Heart left ventricle (tissue), 16 donors: ENCODE measurements around the gene TPRKB. TPM values are rescaled to one million over a fixed set of nuclear protein-coding genes. Genes with fewer than 3 reads are reported as not detected.
"Not testable (repeated sequence)": the region's sequence is repeated elsewhere in the genome, so short reads cannot be mapped to it uniquely, and the experiment has no call there.

ENCODE experiments used
- ATAC-seq, 4 donors: fragments of 200-7000 bp; cut with Tn5 transposase; one replicate each; pipeline ENCODE4 v1.9.1; 2020 to 2022; ENCODE audit warnings: moderate library complexity in 4 of 4, mild to moderate bottlenecking in 3 of 4, moderate number of reproducible peaks in 1 of 4
- DNase-seq, 5 donors: peaks; one replicate each; pipeline ENCODE4 v3.0.0-alpha.2; 2020
- H3K27ac ChIP-seq, 12 donors: fragments of 200-600 bp; sonication (generic) in 4 of 12; one replicate each; pipeline versions ENCODE4 v1.5.0 to v1.8.0; 2016 to 2022; ENCODE audit warnings: mild to moderate bottlenecking in 2 of 12
- H3K27me3 ChIP-seq, 9 donors: fragments of 200-600 bp; sonication (generic) in 2 of 9; one replicate each; pipeline versions ENCODE4 v1.5.1 to v1.8.0; 2016 to 2022; ENCODE audit warnings: mild to moderate bottlenecking in 3 of 9
- H3K36me3 ChIP-seq, 9 donors: fragments of 200-600 bp; sonication (generic) in 2 of 9; one replicate each; pipeline versions ENCODE4 v1.5.0 to v1.8.0; 2018 to 2022; ENCODE audit warnings: mild to moderate bottlenecking in 2 of 9
- H3K4me1 ChIP-seq, 12 donors: fragments of 200-600 bp; sonication (generic) in 4 of 12; one replicate each; pipeline versions ENCODE4 v1.5.0 to v1.8.0; 2016 to 2022; ENCODE audit warnings: mild to moderate bottlenecking in 3 of 12
- H3K4me3 ChIP-seq, 12 donors: fragments of 200-600 bp; sonication (generic) in 4 of 12; one replicate each; pipeline versions ENCODE4 v1.5.0 to v1.8.0; 2017 to 2022; ENCODE audit warnings: mild to moderate bottlenecking in 9 of 12, moderate library complexity in 4 of 12
- H3K9me3 ChIP-seq, 12 donors: fragments of 200-600 bp; sonication (generic) in 4 of 12; one replicate each; pipeline versions ENCODE4 v1.5.0 to v1.8.0; 2016 to 2022; ENCODE audit warnings: mild to moderate bottlenecking in 1 of 12
- POLR2A ChIP-seq, 2 donors: fragments of 450-650 bp; IDR thresholded peaks; one replicate each; pipeline ENCODE4 v1.6.1; 2017; ENCODE audit warnings: antibody characterized with exemption in 2 of 2, mild to moderate bottlenecking in 2 of 2, moderate library complexity in 2 of 2
- WGBS, 4 donors: extraction: QIAGEN DNeasy Blood & Tissue Kit in 2 of 4; methylation state at CpG; one replicate each; pipeline versions ENCODE4 v1.1.5 to v1.1.7; 2013 to 2018; 5-methylcytosine and 5-hydroxymethylcytosine counted together
- intact Hi-C, 10 donors: fragments of 100-400 bp; cut with DNase I; formaldehyde crosslinking; loops; one replicate each; pipeline versions ENCODE4 v1.11.1 to v1.14.2; 2022
- polyA plus RNA-seq, 2 donors: library from polyadenylated mRNA; stranded (reverse); fragments of 200-250 nt; gene quantifications; one replicate each; pipeline ENCODE4 v1.2.3, GENCODE V29; 2013
- total RNA-seq, 9 donors: library from RNA; depleted of rRNA in 2 of 9; stranded (reverse); fragments of >200 nt in 2 of 9; fragmentation: NEBNext Ultra II Directional in 3 of 9; extraction: Animal tissue kit (Norgen Biotek cat#: 25700) in 3 of 9; gene quantifications; one replicate each; pipeline versions ENCODE4 v1.1.0 to v1.2.4, GENCODE V29; 2016 to 2023
- TF ChIP-seq, protein P1 (sequence below), 12 donors: fragments of 200-600 bp; sonication (generic) in 4 of 12; IDR thresholded peaks; one replicate each; pipeline versions ENCODE4 v1.5.0 to v1.8.0; 2018 to 2022; ENCODE audit warnings: antibody characterized with exemption in 12 of 12, mild to moderate bottlenecking in 5 of 12
- donor health status: ischemic (EF 13 %, LVEDD 7.1; RV severe dilation, severe dysfunction).
- donor health status: healthy with polysubstance abuse.
- donor health status: DM: no; HTN: yes; CAD: no.
- donor health status: DM: no; HTN: no; CAD: no.
- donor health status: ischemic (EF 25% LVEDD 6.9; RV normal size, moderate dysfunction).
- donor health status: ischemic (EF 25% LVEDD 5.7; RV mildly dilated, moderate dysfunction).
- donor health status: healthy.
- donor health status: DM: yes; HTN: yes; CAD: no.
- donor health status: ischemic (EF 35%, LVEDD 5.7; RV mildly dilated, moderate dysfunction).
- donor health status: nonischemic (EF 11% LVEDD 7.7; RV severe dilation, severe dysfunction).
- donor health status: DM: yes; HTN: yes; CAD: no.
- donor health status: PGD.
- donor health status: ischemic (EF 29% LVEDD 5.4; RV normal size, mild dysfunction).
- donor health status: nonischemic (EF 23%, LVEDD 6.1; RV moderate dilation, normal function).

TPRKB gene
- total and polyA plus RNA-seq, 11 donors, result 16.1 to 87.6 (median 31.5) TPM

DNA sequence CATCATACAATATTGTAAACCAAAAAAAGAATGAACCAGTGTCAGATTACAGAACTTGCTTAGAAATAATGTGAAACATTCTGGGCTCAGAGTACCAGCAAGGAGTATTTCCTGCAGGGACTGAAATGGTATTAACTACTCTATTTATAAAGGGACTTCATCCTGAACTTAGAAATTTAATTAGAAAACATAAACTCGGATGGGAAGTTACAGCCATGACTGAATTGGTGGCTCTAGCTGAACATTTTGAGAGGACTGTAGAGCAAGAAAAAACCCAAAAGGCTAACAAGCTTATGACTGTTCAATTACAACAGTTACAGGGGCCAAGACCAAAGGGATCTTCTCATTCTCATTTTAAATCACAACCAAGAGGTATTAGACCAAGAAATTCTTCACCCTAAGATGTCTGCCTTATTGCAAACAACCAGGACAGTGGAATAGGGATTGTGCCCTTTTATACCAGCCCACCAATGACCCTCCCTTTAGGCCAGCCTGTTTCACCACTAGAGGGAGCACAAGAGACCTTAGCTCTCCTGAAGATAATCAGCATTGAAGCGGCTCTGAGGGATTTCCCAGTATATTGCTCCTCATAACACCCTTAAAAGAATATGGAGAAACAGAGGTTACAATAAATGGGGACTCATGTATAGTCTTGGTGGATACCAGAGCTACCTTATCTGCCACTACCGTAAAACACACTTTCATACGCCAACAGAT is 46.6 kb downstream of the TPRKB start:
- H3K4me3 ChIP-seq, H3K36me3 ChIP-seq, DNase-seq, H3K27me3 ChIP-seq, H3K27ac ChIP-seq, H3K9me3 ChIP-seq, H3K4me1 ChIP-seq: not testable (repeated sequence)
- TF ChIP-seq, protein P1, sequence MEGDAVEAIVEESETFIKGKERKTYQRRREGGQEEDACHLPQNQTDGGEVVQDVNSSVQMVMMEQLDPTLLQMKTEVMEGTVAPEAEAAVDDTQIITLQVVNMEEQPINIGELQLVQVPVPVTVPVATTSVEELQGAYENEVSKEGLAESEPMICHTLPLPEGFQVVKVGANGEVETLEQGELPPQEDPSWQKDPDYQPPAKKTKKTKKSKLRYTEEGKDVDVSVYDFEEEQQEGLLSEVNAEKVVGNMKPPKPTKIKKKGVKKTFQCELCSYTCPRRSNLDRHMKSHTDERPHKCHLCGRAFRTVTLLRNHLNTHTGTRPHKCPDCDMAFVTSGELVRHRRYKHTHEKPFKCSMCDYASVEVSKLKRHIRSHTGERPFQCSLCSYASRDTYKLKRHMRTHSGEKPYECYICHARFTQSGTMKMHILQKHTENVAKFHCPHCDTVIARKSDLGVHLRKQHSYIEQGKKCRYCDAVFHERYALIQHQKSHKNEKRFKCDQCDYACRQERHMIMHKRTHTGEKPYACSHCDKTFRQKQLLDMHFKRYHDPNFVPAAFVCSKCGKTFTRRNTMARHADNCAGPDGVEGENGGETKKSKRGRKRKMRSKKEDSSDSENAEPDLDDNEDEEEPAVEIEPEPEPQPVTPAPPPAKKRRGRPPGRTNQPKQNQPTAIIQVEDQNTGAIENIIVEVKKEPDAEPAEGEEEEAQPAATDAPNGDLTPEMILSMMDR (IDR thresholded peaks at IDR 0.05), result peak; percentile 17 to 68 (median 48)
- ATAC-seq, result peak in 3 of 4 donors; percentile 75 to 86 (median 82)
- 18 to 53% (median 48%) methylated on average over 2 to 4 of the region's 4 CpGs for WGBS, 4 donors
- intact Hi-C loops, result loop anchor here in 3 of 10 donors (10.0 kb wide), 1 partner anchor 84 kb away; no protein-coding TSS in a partner anchor

DNA sequence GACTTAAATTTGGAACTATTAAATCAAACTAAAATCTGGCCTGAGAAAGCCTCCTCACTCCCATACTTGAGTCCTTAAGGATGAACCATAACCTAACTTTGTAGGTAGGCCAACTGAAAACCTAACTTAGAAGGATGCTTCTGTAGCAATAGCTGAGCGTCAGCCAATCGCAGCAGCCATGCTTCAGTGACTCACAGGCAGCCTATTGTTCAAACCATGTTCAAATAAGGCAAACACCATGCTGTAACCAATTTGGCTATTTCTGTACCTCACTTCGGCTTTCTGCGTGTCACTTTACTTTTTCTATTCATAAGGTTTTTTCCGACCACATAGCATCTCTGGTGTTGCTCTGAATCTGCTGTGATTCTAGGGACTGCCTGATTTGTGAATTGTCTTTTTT is 48.7 kb downstream of the TPRKB start:
- H3K9me3 ChIP-seq, H3K4me1 ChIP-seq, H3K4me3 ChIP-seq, H3K36me3 ChIP-seq, ATAC-seq, H3K27ac ChIP-seq, H3K27me3 ChIP-seq, intact Hi-C loops, DNase-seq: not testable (repeated sequence)
- WGBS, 4 donors, result 95 to 96% (median 96%) methylated on average over 5 of the region's 5 CpGs

DNA sequence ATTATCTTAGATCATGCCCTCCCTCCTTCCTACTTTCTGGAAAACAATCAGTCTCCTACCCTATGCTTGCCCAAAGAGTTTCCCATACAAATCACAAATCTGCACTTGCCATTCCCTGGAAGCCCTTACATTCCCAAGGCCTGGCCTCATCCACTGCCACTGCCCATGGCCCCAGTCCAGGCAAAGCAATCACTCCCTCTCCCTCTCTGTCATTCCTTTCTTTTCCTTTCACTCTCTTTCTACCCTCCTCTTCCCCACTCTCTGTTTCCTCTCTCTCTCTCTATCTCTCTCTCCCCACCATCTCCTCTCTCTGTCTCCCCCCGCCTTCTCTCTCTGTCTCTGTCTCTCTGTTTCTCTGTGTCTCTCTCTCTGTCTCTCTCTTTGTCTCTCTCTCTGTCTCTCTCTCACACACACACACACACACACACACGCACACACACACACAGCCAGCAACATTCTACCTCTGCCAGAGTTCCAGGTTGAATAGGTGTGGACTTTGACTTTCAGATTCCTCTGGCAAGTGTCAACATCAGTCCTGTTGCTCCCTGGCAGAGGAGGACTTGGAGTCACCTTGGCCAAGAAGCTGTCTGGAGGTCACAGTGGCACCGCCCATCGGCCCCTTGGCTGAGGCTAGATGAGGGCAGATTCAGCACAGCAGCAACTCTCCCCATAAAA is 51.2 kb downstream of the TPRKB start:
- intact Hi-C loops, result no loop called here
- H3K27me3 ChIP-seq, result no peaks in the 10 kb centered on the region

DNA sequence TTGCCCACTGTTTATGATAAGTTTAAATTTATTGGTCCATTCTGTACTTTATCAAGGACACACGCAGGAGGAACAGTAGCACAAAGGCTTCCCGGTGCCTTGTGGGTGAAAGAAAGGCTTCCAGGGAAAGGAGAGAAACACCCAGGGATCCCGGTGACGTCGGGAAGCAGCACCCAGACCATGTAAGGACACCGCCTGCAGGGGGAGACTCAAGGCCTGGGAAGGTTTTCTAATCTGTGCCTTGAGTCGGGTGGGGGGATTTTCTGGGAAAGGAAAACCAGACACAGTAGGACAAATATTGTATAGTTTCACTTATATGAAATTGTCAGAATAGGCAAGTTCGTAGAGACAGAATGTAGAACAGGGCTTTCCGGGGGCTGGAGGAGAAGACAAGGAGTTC is 52.2 kb downstream of the TPRKB start:
- peak in 3 of 4 donors; percentile 47 to 79 (median 57) for ATAC-seq
- DNase-seq, H3K36me3 ChIP-seq, H3K27ac ChIP-seq, H3K9me3 ChIP-seq, H3K27me3 ChIP-seq, H3K4me3 ChIP-seq, H3K4me1 ChIP-seq: not testable (repeated sequence)
- 37 to 61% (median 44%) methylated on average over 7 to 9 of the region's 9 CpGs for WGBS, 4 donors
- TF ChIP-seq, protein P1 (IDR thresholded peaks at IDR 0.05), result peak in 4 of 12 donors; percentile 6 to 23 (median 16)
- intact Hi-C loops, result loop anchor here in 1 of 10 donors (5.0 kb wide), 1 partner anchor 58 kb away; no protein-coding TSS in a partner anchor

More for the DNA sequence above, 51.2 kb downstream of the TPRKB start:
- Histone ChIP-seq H3K4me1 (peaks cover 0 to 2% (median 0%) of the 10 kb centered on the region in 12 donors), H3K27ac (no peak overlapping the region), H3K9me3 (peaks cover 0 to 5% (median 0%) of the 10 kb centered on the region in 12 donors), H3K4me3 (no peak overlapping the region), H3K36me3 (no peaks in the 10 kb centered on the region)
- TF ChIP-seq, protein P1 (IDR thresholded peaks at IDR 0.05), result no peak
- TF ChIP-seq POLR2A (IDR thresholded peaks at IDR 0.05), result no peak
- no peak for DNase-seq
- 85 to 96% (median 87%) methylated on average over 4 of the region's 4 CpGs for WGBS, 4 donors
- ATAC-seq, result peak in 3 of 4 donors; percentile 33 to 56 (median 48)

DNA sequence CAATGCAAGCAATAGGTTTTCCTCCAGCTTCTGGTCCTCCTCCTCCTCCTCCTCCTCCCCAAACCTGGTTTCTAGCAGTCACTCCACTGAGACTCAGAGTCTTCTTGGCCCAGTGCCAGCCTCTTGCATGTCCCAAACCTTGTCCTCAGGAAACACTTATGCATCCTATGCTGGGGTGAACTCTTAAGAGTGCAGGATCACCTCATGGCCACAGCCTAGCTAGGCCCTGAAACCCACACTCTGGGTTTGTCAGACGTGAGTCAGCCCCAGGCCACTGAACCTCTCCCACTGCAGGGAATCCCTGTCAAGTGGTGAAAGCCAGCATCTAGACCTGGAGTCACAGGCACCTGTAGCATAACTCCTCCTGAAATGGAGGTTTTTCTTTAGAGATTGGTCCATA is 52.8 kb downstream of the TPRKB start:
- not testable (repeated sequence) for H3K27ac ChIP-seq, H3K9me3 ChIP-seq, ATAC-seq, DNase-seq, H3K4me1 ChIP-seq, H3K36me3 ChIP-seq, H3K27me3 ChIP-seq, H3K4me3 ChIP-seq
- WGBS, 4 donors, result 80 to 100% (median 85%) methylated on average over 1 of the region's 1 CpG
- intact Hi-C loops, result loop anchor here in 1 of 10 donors (5.0 kb wide), 1 partner anchor 57 kb away; no protein-coding TSS in a partner anchor
